ENCODE data around the gene FLCN. TPM values are rescaled to one million over a fixed set of nuclear protein-coding genes. Genes with fewer than 3 reads are reported as not detected.

The FLCN gene
- total and polyA plus RNA-seq, 2 of the 13 experiments (the other 11 are each of a cell fraction or from before 2014, with no cell fraction given) = 16.6 to 24.9 TPM

DNA sequence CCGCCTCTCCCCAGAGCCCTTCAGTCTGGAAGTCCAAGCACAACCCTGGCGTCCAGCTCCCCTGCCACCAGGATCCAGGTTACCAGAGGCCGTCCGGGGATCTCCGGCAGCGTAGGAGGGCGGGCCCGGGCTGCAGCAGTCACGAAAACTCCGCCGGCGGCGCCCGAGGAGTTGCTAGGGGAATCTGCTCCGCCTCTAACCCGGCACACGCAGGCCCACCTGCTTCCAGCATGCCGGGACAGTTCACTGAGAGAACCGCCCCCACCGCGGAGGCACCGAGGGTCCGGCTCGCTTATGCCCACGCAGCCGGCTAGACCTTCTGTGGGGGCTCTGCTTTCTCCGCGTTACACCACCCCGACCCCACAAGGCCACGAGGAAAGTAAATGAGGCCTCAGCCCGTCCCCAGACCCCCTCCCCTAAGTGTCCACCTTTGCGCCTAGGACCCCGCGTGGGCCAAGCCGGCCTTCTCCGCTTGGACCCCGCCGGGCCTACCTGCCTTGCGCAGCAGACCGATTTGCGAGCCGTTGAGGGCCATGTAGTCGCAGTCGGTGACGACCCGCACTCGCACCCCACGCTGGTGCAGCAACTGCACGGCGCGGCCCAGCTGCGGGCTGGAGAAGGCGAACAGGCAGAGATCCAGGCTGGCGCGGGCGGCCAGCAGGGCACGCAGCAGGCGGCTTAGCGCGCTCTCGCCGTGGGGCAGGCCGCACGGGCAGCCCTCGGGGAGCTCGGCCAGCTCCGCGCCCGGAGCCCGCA lies 31.4 kb downstream of the FLCN start (continued):
- TF ChIP-seq ZNF121 (CRISPR knock-in tag; IDR thresholded peaks at IDR 0.05) = peak; percentile 22; the same call in 1 of the 2 replicates
- TF ChIP-seq POLR2A (IDR thresholded peaks at IDR 0.05; ENCODE audit: insufficient read depth in 1 of 2, low read depth in 2 of 2, low read length in 2 of 2) = peak in 1 of 2 experiments; percentile 55; a peak in 2 of 4 replicates
- no peak for TF ChIP-seq ZNF124 (CRISPR knock-in tag; IDR thresholded peaks at IDR 0.05)
- TF ChIP-seq, protein P1, sequence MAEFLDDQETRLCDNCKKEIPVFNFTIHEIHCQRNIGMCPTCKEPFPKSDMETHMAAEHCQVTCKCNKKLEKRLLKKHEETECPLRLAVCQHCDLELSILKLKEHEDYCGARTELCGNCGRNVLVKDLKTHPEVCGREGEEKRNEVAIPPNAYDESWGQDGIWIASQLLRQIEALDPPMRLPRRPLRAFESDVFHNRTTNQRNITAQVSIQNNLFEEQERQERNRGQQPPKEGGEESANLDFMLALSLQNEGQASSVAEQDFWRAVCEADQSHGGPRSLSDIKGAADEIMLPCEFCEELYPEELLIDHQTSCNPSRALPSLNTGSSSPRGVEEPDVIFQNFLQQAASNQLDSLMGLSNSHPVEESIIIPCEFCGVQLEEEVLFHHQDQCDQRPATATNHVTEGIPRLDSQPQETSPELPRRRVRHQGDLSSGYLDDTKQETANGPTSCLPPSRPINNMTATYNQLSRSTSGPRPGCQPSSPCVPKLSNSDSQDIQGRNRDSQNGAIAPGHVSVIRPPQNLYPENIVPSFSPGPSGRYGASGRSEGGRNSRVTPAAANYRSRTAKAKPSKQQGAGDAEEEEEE (CRISPR knock-in tag; IDR thresholded peaks at IDR 0.05; ENCODE audit: borderline replicate concordance) = 0 out of 2 replicates have a peak, but pooled peaks have one; percentile 56
- TF ChIP-seq ZMAT5 (CRISPR knock-in tag; IDR thresholded peaks at IDR 0.05; ENCODE audit: borderline replicate concordance, low read depth) = no peak
- TF ChIP-seq ZNF337 (CRISPR knock-in tag; IDR thresholded peaks at IDR 0.05; ENCODE audit: borderline replicate concordance, low read depth) = no peak
- no peak for TF ChIP-seq ZNF296 (CRISPR knock-in tag; conservative IDR thresholded peaks at IDR 0.05)
- no peak for TF ChIP-seq STAG1 (CRISPR knock-in tag; IDR thresholded peaks at IDR 0.05)
- peak; percentile 47 for TF ChIP-seq ASH2L (IDR thresholded peaks at IDR 0.05; ENCODE audit: insufficient read length, low read depth, low read length)
- no peak for TF ChIP-seq HMG20A (CRISPR knock-in tag; IDR thresholded peaks at IDR 0.05; ENCODE audit: borderline replicate concordance)
- no peak for TF ChIP-seq FOXO1 (CRISPR knock-in tag; IDR thresholded peaks at IDR 0.05)
- TF ChIP-seq KDM2A (CRISPR knock-in tag; IDR thresholded peaks at IDR 0.05; ENCODE audit: borderline replicate concordance, low read depth) = peak; percentile 48
- no peak for TF ChIP-seq PAXIP1 (CRISPR knock-in tag; conservative IDR thresholded peaks at IDR 0.05)
- TF ChIP-seq, protein P2, sequence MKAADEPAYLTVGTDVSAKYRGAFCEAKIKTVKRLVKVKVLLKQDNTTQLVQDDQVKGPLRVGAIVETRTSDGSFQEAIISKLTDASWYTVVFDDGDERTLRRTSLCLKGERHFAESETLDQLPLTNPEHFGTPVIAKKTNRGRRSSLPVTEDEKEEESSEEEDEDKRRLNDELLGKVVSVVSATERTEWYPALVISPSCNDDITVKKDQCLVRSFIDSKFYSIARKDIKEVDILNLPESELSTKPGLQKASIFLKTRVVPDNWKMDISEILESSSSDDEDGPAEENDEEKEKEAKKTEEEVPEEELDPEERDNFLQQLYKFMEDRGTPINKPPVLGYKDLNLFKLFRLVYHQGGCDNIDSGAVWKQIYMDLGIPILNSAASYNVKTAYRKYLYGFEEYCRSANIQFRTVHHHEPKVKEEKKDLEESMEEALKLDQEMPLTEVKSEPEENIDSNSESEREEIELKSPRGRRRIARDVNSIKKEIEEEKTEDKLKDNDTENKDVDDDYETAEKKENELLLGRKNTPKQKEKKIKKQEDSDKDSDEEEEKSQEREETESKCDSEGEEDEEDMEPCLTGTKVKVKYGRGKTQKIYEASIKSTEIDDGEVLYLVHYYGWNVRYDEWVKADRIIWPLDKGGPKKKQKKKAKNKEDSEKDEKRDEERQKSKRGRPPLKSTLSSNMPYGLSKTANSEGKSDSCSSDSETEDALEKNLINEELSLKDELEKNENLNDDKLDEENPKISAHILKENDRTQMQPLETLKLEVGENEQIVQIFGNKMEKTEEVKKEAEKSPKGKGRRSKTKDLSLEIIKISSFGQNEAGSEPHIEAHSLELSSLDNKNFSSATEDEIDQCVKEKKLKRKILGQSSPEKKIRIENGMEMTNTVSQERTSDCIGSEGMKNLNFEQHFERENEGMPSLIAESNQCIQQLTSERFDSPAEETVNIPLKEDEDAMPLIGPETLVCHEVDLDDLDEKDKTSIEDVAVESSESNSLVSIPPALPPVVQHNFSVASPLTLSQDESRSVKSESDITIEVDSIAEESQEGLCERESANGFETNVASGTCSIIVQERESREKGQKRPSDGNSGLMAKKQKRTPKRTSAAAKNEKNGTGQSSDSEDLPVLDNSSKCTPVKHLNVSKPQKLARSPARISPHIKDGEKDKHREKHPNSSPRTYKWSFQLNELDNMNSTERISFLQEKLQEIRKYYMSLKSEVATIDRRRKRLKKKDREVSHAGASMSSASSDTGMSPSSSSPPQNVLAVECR (CRISPR knock-in tag; IDR thresholded peaks at IDR 0.05; ENCODE audit: borderline replicate concordance) = no peak
- TF ChIP-seq TEAD3 (CRISPR knock-in tag; optimal IDR thresholded peaks at IDR 0.05; ENCODE audit: borderline replicate concordance) = peak; percentile 11
- TF ChIP-seq ZNF614 (CRISPR knock-in tag; IDR thresholded peaks at IDR 0.05; ENCODE audit: borderline replicate concordance) = 0 out of 2 replicates have a peak, but pooled peaks have one; percentile 30
- 0 out of 2 replicates have a peak, but pooled peaks have one; percentile 16 for TF ChIP-seq NFATC3 (CRISPR knock-in tag; IDR thresholded peaks at IDR 0.05)
- no peak for TF ChIP-seq ZBTB38 (CRISPR knock-in tag; IDR thresholded peaks at IDR 0.05)
- TF ChIP-seq ZNF816 (CRISPR knock-in tag; IDR thresholded peaks at IDR 0.05; ENCODE audit: borderline replicate concordance) = no peak
- TF ChIP-seq SRSF1 (optimal IDR thresholded peaks at IDR 0.05; ENCODE audit: low read depth, low read length) = peak; percentile 11
